Naive thymus-derived CD4-positive, alpha-beta T cell (primary cell): Measurements from ENCODE around the gene JAZF1. TPM values are rescaled to one million over a fixed set of nuclear protein-coding genes. Genes with fewer than 3 reads are reported as not detected.

Experiments used
- ATAC-seq: fragments of 150-1000 bp; cut with Tn5 transposase; 2 replicates; pipeline ENCODE4 v1.10.0; 2021; ENCODE audit warnings: mild to moderate bottlenecking, moderate library complexity
- CTCF ChIA-PET: fragments of 350-600 bp; sonication (Branson Sonifier 250); formaldehyde crosslinking; loops from one replicate; lab custom pipeline; 2021; ENCODE audit warnings: antibody characterized with exemption; lab: Charles Lee
- POLR2A ChIA-PET: fragments of 350-600 bp; sonication (Branson Sonifier 250); formaldehyde crosslinking; loops from one replicate; lab custom pipeline; 2021; ENCODE audit warnings: antibody characterized with exemption, inconsistent platforms; lab: Charles Lee
- DNase-seq, 9 donors: peaks; one replicate each; pipeline versions ENCODE4 v3.0.0 to v3.0.0-alpha.2; 2020 to 2022; ENCODE audit warnings: mixed read lengths in 1 of 9
- H3K27ac ChIP-seq: one replicate; pipeline ENCODE4 v1.7.0; 2013; ENCODE audit warnings: mild to moderate bottlenecking, low read depth, low read length, moderate library complexity
- H3K27me3 ChIP-seq, 2 donors: one replicate each; pipeline ENCODE4 v1.7.0; 2013; ENCODE audit warnings: low read length in 2 of 2, mild to moderate bottlenecking in 2 of 2, moderate library complexity in 2 of 2; ENCODE audit not compliant: control insufficient read depth in 2 of 2, insufficient read depth in 2 of 2
- H3K36me3 ChIP-seq, 3 experiments: 1 replicate in 2 of 3; 2 replicates in 1 of 3; pipeline ENCODE4 v1.7.0; 2013; ENCODE audit warnings: low read length in 3 of 3, mild to moderate bottlenecking in 3 of 3, moderate library complexity in 1 of 3; ENCODE audit not compliant: insufficient read depth in 3 of 3, control insufficient read depth in 2 of 3
- H3K4me1 ChIP-seq, 2 donors: one replicate each; pipeline ENCODE4 v1.7.0; 2013; ENCODE audit warnings: low read length in 2 of 2, mild to moderate bottlenecking in 2 of 2, moderate library complexity in 1 of 2; ENCODE audit not compliant: control insufficient read depth in 2 of 2, insufficient read depth in 2 of 2
- H3K4me3 ChIP-seq: 2 replicates; pipeline ENCODE4 v1.7.0; 2013; ENCODE audit warnings: mild to moderate bottlenecking, low read length
- H3K9me3 ChIP-seq, 3 experiments: 1 replicate in 2 of 3; 2 replicates in 1 of 3; pipeline ENCODE4 v1.7.0; 2013; ENCODE audit warnings: low read length in 3 of 3; ENCODE audit not compliant: control insufficient read depth in 2 of 3
- H3K27ac Mint-ChIP-seq, 9 donors: one replicate each; pipeline ENCODE4 v1.8.0; 2020 to 2022; ENCODE audit warnings: mixed read lengths in 9 of 9, mild to moderate bottlenecking in 8 of 9, moderate library complexity in 5 of 9, inconsistent platforms in 2 of 9
- H3K27me3 Mint-ChIP-seq, 5 donors: one replicate each; pipeline ENCODE4 v1.8.0; 2021 to 2022; ENCODE audit warnings: mixed read lengths in 5 of 5, mild to moderate bottlenecking in 1 of 5
- H3K36me3 Mint-ChIP-seq, 5 donors: one replicate each; pipeline ENCODE4 v1.8.0; 2020 to 2022; ENCODE audit warnings: mixed read lengths in 5 of 5, mild to moderate bottlenecking in 3 of 5, inconsistent platforms in 1 of 5
- H3K4me1 Mint-ChIP-seq, 7 donors: one replicate each; pipeline ENCODE4 v1.8.0; 2020 to 2022; ENCODE audit warnings: mixed read lengths in 7 of 7, mild to moderate bottlenecking in 3 of 7, inconsistent platforms in 1 of 7
- H3K4me3 Mint-ChIP-seq, 10 donors: one replicate each; pipeline ENCODE4 v1.8.0; 2020 to 2022; ENCODE audit warnings: mild to moderate bottlenecking in 10 of 10, mixed read lengths in 10 of 10, moderate library complexity in 6 of 10, inconsistent platforms in 2 of 10
- H3K9me3 Mint-ChIP-seq, 11 donors: one replicate each; pipeline ENCODE4 v1.8.0; 2020 to 2022; ENCODE audit warnings: mixed read lengths in 11 of 11, mild to moderate bottlenecking in 4 of 11, inconsistent platforms in 1 of 11, moderate library complexity in 1 of 11
- intact Hi-C, 2 donors: fragments of 100-400 bp; cut with micrococcal nuclease; formaldehyde crosslinking; loops; one replicate each; pipeline ENCODE4 v1.15.1; 2023
- polyA plus RNA-seq, 2 donors: library from polyadenylated mRNA; unstranded; fragments of 300-500 nt; fragmentation: Illumina TruSeq; gene quantifications; one replicate each; pipeline ENCODE4 v1.2.3, GENCODE V29; 2021
- total RNA-seq, 6 experiments: library from RNA in 5 of 6; stranded (reverse) in 5 of 6; gene quantifications; 1 replicate in 5 of 6; 2 replicates in 1 of 6; pipeline ENCODE4 v1.2.3 and lab custom pipeline; 2021 to 2026

Gene JAZF1
- total and polyA plus RNA-seq, 7 experiments from 2014 or later, result 2.0 to 33.1 (median 3.2) TPM

DNA sequence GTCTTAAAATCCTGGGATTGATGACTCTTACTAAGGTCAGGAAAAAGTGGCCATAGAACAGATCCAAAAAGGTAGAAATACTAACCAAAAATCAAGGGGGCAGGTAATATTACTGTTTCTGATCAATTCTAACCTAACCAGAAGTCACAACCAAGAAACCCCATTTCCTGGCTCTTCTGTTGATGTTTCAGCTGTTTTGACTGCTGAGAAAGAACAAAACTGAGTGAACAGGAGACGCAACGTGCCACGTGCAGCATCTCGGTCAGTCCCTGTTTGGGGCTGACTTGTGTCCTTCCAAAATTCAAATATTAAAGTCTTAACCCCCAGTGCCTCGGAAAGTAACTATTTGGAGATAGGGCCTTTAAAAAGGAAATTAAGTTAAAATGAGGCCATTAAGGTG is 56.8 kb downstream of the JAZF1 start:
- no peak overlapping the region for H3K27ac ChIP-seq
- H3K36me3 ChIP-seq, result no peaks in the 10 kb centered on the region
- no peaks in the 10 kb centered on the region for H3K27me3 ChIP-seq
- Mint-ChIP-seq H3K4me3 (peak overlapping the region in 7 of 10 donors; percentile 4 to 86 (median 74)), H3K27me3 (no peaks in the 10 kb centered on the region), H3K4me1 (peaks cover 15 to 97% (median 69%) of the 10 kb centered on the region in 7 donors), H3K36me3 (peaks cover 0 to 6% (median 0%) of the 10 kb centered on the region in 5 donors), H3K9me3 (no peaks in the 10 kb centered on the region), H3K27ac (peak overlapping the region in 5 of 9 donors; percentile 62 to 89 (median 80))
- CTCF ChIA-PET, result no interaction called here
- DNase-seq (peak in 1 of 9 donors; percentile 14), ATAC-seq (no peak)
- POLR2A ChIA-PET, result no interaction called here
- H3K9me3 ChIP-seq, result no peaks in the 10 kb centered on the region
- no peak overlapping the region for H3K4me3 ChIP-seq
- intact Hi-C loops, result no loop called here
- H3K4me1 ChIP-seq, result peaks cover 0 to 11% of the 10 kb centered on the region in 2 donors

DNA sequence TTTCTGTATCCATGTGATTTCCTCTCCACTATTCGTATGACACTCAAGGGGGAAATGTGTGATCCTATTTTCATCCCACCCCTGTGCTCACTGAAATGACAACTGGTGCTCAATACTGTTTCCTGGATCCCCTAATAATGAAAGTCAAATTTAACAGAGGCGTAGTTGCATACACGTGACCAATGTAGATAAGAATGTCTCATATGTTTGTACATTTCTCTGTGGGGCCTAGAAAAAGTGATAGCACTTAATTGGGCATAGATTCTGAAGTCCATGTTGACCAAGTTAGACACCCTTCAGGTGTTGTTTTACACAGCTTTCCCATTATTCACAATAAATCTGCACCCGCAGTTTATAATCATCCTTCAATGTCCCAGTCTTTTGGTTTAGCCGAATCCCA is 59.1 kb downstream of the JAZF1 start:
- DNase-seq (no peak), ATAC-seq (no peak)
- Histone ChIP-seq H3K9me3 (no peaks in the 10 kb centered on the region), H3K27me3 (no peaks in the 10 kb centered on the region), H3K4me3 (no peak overlapping the region), H3K27ac (no peak overlapping the region), H3K36me3 (no peaks in the 10 kb centered on the region), H3K4me1 (peaks cover 0 to 11% of the 10 kb centered on the region in 2 donors)
- Mint-ChIP-seq H3K4me1 (peaks cover 15 to 84% (median 72%) of the 10 kb centered on the region in 7 donors), H3K4me3 (peak overlapping the region in 3 of 10 donors; percentile 11 to 78 (median 18)), H3K9me3 (no peaks in the 10 kb centered on the region), H3K27me3 (no peaks in the 10 kb centered on the region), H3K36me3 (no peaks in the 10 kb centered on the region), H3K27ac (peak overlapping the region in 2 of 9 donors; percentile 69 to 72)
- ChIA-PET CTCF (interaction anchor here (0.7 kb wide), 1 partner anchor 126 kb away, joined by 3 read pairs; no protein-coding TSS in a partner anchor), POLR2A (no interaction called here)
- intact Hi-C loops, result no loop called here

DNA sequence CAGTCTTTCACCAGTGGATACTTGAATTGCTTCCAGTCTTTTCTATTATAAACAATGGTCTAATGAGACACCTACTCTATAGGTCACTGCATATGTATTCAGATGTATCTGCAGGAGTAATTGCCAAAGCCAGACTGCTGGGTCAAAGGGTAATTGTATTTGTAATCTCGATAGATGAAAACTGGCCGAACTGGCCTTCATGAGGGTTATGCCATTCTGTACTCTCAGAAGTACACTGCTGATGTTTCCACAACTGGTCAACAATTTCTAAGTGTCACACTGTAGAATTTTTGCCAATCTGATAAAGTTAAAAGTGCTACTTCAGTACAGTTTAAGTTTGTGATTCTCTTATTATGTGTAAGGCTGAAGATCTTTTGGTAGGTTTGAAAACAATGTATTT is 64.6 kb downstream of the JAZF1 start:
- peaks cover 10 to 56% (median 39%) of the 10 kb centered on the region in 7 donors for H3K4me1 Mint-ChIP-seq
- ATAC-seq (no peak), DNase-seq (no peak)
- no peaks in the 10 kb centered on the region for H3K36me3 Mint-ChIP-seq
- intact Hi-C loops, result no loop called here
- POLR2A ChIA-PET, result interaction anchor here (0.7 kb wide), 1 partner anchor 226 kb away, joined by 4 read pairs; no protein-coding TSS in a partner anchor
- no peak overlapping the region for H3K4me3 ChIP-seq
- H3K9me3 Mint-ChIP-seq, result no peaks in the 10 kb centered on the region
- H3K36me3 ChIP-seq, result no peaks in the 10 kb centered on the region
- no peak overlapping the region for H3K27ac ChIP-seq
- no peaks in the 10 kb centered on the region for H3K27me3 Mint-ChIP-seq
- H3K4me1 ChIP-seq, result peaks cover 0 to 11% of the 10 kb centered on the region in 2 donors
- H3K27me3 ChIP-seq, result no peaks in the 10 kb centered on the region
- no peak overlapping the region for H3K4me3 Mint-ChIP-seq
- peak overlapping the region in 1 of 9 donors; percentile 46 for H3K27ac Mint-ChIP-seq
- CTCF ChIA-PET, result no interaction called here
- no peaks in the 10 kb centered on the region for H3K9me3 ChIP-seq

DNA sequence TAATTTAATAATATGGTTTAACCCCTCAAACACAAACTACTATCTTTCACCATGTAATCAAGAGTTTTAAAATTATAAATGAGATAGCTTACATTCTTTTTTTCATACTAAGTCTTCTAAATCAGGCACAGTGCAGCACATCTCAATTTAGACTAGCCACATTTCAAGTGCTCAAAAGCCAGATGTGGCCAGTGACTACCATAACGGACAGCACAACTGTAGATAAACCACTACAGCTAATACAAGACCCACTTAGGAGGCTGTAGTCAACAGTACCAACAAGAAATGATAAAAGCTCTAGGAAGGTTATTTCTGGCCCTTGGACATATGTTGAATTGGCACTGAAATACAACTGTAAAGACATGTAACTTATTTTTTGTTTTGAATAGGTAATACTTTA is 65.3 kb downstream of the JAZF1 start:
- H3K4me3 ChIP-seq, result no peak overlapping the region
- intact Hi-C loops, result no loop called here
- Mint-ChIP-seq H3K27ac (peak overlapping the region in 1 of 9 donors; percentile 46), H3K4me3 (no peak overlapping the region), H3K36me3 (no peaks in the 10 kb centered on the region), H3K27me3 (no peaks in the 10 kb centered on the region), H3K9me3 (peaks cover 0 to 1% (median 0%) of the 10 kb centered on the region in 11 donors), H3K4me1 (peaks cover 10 to 48% (median 31%) of the 10 kb centered on the region in 7 donors)
- POLR2A ChIA-PET, result no interaction called here
- no peaks in the 10 kb centered on the region for H3K9me3 ChIP-seq
- H3K36me3 ChIP-seq, result no peaks in the 10 kb centered on the region
- no peak for ATAC-seq
- H3K27me3 ChIP-seq, result no peaks in the 10 kb centered on the region
- no peak for DNase-seq
- H3K4me1 ChIP-seq, result peaks cover 0 to 5% of the 10 kb centered on the region in 2 donors
- H3K27ac ChIP-seq, result no peak overlapping the region
- CTCF ChIA-PET, result no interaction called here

DNA sequence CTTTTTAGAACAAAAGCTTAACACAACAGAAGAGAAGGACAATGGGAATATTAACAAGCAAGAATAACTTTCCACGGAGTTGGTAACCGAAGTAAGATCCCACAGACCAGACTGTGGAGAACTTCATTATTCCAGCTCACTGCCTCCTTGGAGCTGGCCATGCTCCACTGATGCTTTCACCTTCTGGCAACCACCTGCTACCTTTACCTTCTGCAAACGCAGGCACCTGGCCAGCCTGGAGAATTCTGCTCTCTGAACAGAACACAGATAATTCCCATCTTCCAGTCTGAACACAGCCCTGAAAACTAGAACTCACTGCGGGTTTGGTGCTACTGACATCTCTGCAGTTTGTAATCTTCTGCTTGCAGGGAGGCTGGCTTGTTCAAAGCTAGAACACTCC is 66.5 kb downstream of the JAZF1 start:
- Mint-ChIP-seq H3K4me3 (no peak overlapping the region), H3K27me3 (no peaks in the 10 kb centered on the region), H3K4me1 (peaks cover 0 to 36% (median 19%) of the 10 kb centered on the region in 7 donors), H3K27ac (no peak overlapping the region), H3K9me3 (peaks cover 0 to 1% (median 0%) of the 10 kb centered on the region in 11 donors), H3K36me3 (peaks cover 0 to 7% (median 0%) of the 10 kb centered on the region in 5 donors)
- no peaks in the 10 kb centered on the region for H3K36me3 ChIP-seq
- no peak for ATAC-seq
- H3K9me3 ChIP-seq, result no peaks in the 10 kb centered on the region
- no peak overlapping the region for H3K27ac ChIP-seq
- DNase-seq, result no peak
- ChIA-PET CTCF (no interaction called here), POLR2A (interaction anchor here (0.6 kb wide), 1 partner anchor 1214 kb away, joined by 3 read pairs; no protein-coding TSS in a partner anchor)
- intact Hi-C loops, result no loop called here
- no peaks in the 10 kb centered on the region for H3K4me1 ChIP-seq
- H3K27me3 ChIP-seq, result no peaks in the 10 kb centered on the region
- no peak overlapping the region for H3K4me3 ChIP-seq

DNA sequence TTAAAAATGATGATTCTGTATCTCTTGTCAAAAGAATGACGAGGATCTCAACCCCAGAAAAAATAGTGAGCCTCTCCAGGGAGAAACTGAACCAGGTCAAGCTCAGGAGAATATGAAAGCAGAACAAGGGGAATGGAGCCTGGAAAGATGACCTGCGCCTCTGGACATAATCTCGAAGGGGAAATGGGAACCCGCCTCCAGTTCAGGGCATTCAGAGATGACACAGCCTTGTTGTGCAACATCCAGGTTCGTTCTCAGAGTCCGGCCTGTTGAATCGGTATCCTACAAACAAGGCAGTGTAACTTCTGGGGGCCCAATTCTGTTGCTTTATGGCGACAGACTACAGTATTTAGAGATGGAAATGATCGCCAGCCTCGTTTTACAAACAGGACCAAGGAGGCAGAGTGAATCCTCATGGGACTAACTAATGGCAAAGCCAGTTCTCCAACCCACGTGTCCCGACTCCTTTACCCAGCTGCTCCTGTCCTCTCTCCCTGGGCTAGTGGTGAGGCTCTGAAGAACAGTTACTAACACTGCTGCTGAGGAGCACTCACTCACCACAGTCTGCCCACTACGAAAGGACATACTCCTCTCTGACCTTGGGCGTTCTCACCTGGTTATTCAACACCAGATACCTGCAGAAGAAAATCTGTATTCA is 67.6 kb downstream of the JAZF1 start:
- CTCF ChIA-PET, result interaction anchor here (0.6 kb wide), 1 partner anchor 96 kb away, joined by 6 read pairs; no protein-coding TSS in a partner anchor

More for the DNA sequence above, 67.6 kb downstream of the JAZF1 start:
- ATAC-seq, result peak; percentile 48
- H3K9me3 Mint-ChIP-seq, result peaks cover 0 to 1% (median 0%) of the 10 kb centered on the region in 11 donors
- H3K27ac Mint-ChIP-seq, result no peak overlapping the region
- H3K4me3 Mint-ChIP-seq, result no peak overlapping the region
- H3K27me3 ChIP-seq, result no peaks in the 10 kb centered on the region
- H3K27ac ChIP-seq, result no peak overlapping the region
- H3K4me3 ChIP-seq, result no peak overlapping the region
- no peaks in the 10 kb centered on the region for H3K9me3 ChIP-seq
- no peaks in the 10 kb centered on the region for H3K4me1 ChIP-seq
- POLR2A ChIA-PET, result no interaction called here
- intact Hi-C loops, result no loop called here
- H3K36me3 ChIP-seq, result no peaks in the 10 kb centered on the region
- DNase-seq, result no peak
- H3K4me1 Mint-ChIP-seq, result peaks cover 0 to 36% (median 20%) of the 10 kb centered on the region in 7 donors
- no peaks in the 10 kb centered on the region for H3K27me3 Mint-ChIP-seq
- peaks cover 0 to 10% (median 0%) of the 10 kb centered on the region in 5 donors for H3K36me3 Mint-ChIP-seq
